Stromal cell of bone marrow (primary cell): Measurements from ENCODE around the gene SFT2D3.

Source experiments
- DNase-seq: peaks from one replicate; pipeline ENCODE4 v3.0.0-alpha.2; 2012; ENCODE audit warnings: low read depth

The SFT2D3 gene

DNA sequence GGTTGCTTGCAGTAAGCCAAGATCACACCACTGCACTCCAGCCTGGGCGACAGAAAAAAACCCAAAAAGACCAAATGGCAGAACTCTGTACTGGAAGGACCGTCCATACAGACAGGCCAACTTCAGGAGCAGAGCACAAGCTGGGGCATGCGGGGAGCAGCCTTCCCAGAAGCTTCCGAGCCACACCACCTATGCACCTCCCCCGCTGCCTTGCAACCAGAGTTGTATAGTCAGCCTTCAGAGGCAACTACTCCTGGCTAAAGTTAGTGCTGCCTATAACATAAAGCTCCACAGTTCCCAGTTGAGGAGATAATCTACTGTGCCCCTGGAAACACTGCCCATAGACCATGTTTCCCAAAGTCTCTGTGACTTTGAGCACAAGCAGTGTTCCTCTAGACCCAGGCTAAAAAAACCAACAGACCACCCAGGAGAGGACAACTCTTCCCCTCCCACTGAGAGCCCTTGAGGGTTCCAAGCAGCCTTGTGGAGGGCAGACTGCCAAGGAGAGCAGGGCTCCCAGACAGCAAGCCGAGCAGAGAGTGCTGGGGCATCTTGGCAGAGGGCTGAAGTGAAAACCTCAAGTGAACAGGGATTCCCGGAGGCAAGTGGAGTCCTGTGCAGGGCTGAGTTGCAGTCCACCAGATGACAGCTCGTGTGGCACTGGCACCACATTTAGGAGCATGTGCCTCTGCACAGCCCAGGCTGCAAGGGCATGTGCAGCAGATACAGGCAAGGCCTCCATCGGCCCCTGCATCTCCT lies 6.8 kb downstream of the SFT2D3 start:
- no peak for DNase-seq

DNA sequence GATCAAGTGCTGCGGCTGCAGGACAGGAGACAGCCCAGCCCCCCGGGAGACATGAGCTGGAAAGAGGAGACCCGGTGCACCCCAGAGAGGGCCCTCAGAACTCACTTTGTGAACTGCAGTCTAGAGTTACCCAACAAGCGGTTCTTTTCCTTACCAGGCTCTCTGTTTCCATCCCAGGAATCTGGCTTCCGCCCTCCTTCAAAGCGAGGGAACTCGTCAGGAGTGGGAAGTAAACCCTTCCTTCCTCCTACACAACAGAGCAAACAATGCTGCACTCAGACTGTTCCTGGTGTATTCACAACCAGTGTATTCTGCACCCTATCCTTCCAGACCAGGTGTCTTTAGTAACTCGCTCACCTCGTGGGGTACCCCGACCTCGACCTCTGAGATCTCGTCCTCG lies 8.0 kb downstream of the SFT2D3 start:
- DNase-seq, result no peak

DNA sequence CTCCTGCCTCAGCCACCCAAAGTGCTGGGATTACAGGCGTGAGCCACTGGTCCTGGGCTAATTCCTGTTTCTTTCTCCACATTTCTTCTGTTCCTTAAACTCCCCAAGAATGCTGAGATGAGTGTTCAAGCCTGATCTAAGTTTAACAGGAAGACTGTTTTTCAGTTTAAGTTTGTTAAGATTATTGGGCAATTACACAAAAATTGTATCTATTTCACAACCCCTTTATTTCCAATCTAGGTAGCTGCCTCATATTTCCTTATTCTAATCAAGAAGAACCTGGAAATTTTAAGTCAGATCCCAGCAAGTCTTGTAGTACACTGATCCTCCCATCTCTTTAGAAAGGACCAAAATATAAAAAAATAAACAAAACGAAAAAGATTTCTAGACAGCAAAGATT lies 11.7 kb downstream of the SFT2D3 start:
- DNase-seq, result no peak

DNA sequence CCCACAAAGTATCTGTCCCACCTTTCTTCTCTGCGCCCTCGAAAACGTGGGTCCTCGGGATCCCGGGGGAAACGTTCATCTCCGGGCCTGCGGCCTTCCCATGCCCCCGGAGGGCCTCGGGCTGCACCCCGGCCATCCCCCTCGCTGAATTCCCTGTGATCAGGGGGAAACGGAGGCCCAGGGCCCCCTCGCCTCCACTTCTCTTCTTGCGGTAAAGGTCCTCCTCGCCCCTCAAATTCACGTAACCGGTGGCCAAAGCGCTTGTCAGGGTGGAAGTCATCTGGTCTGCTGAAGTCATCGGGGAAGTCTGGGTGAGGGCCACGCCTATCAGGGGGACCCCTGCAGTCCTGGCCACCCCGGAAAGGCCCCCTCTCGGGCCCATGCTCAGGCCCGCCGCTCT lies 12.3 kb downstream of the SFT2D3 start:
- no peak for DNase-seq

DNA sequence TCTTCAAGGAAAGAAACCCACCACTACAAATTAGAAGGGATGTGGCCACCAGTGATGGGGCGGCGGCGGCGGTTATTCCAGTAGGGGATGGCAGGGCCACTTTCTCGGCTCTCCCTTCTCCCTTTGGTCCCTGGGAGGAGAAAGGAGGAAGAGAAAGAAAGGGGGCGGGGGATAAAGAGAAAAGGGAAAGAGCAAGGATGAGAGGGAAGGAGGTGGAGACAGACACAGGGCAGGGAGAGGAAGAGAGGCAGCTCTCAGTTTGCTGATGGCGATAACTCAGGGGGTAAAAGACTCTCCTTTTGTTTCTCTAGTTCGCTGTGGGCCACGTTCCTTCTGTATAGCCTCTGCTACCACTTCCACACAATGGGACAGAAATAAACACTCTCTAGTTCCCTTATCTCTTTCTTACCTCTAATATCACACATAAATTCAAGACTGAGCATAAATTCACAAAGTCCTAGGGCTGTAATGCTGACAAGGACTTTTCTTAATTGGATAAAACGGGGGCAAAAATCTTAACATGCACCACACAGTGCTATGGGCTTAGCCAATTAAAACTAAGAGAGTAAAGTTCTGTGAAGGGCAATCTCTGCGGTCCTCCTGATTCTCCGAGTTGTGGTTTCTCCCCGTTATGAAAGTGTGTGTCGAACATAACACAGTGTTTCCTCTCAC lies 14.6 kb downstream of the SFT2D3 start:
- DNase-seq, result no peak

DNA sequence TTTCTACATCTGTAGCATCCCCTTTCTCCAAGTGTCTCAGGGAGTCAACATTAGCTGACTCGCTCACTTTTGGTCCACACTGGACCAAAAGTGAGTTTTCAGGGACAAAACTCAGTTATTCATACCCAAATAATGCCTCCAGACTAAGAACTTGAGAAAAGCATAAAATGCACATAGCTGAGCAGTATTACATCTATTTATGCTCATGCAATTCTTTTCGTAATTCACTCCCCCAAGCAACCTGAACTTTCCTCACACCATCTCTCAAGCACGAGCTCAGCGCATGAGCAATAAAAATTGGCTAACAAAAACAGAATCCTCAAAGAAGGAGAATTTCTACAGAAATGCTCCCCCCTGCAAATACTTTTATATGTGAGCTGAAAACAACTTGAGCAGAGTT lies 17.0 kb downstream of the SFT2D3 start:
- no peak for DNase-seq

DNA sequence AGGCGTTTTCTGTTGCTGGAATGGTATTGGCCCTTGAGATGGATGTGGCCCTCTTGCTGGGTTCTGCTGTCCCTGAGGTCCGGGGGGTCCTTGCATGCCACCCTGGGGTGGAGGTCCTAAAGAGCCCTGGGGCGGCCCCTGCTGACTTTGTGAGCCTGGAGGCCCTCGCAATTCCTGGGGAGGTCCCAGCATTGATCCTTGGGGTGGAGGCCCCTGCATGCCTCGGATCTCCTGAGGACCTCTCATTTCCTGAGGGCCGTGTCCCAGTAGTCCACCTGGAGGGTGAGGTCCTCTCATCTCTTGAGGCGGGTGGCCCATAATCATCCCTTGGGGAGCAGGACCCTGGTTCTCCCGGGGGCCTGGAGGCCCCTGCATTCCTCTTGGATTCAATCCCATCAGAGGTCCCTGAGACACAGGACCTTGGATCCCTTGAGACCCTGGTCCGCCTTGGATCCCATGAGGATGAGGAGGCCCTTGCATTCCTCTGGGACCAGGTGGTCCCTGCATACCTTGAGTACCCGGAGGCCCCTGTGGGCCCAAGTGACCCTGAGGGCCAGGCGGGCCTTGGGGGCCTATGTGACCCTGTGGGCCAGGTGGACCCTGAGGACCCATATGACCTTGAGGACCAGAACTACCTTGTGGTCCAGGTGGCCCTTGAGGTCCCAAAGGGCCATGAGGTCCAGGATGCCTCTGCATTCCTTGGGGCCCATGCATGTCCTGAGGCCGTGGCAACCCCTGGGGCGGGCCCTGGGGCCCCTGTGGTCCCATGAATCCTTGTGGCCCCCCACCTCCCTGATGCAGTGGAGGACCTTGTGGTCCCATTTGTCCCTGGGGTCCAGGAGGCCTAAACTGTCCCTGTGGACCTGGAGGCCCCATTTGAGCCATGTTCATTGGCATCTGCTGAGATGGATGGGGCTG lies 18.3 kb downstream of the SFT2D3 start:
- DNase-seq, result no peak

DNA sequence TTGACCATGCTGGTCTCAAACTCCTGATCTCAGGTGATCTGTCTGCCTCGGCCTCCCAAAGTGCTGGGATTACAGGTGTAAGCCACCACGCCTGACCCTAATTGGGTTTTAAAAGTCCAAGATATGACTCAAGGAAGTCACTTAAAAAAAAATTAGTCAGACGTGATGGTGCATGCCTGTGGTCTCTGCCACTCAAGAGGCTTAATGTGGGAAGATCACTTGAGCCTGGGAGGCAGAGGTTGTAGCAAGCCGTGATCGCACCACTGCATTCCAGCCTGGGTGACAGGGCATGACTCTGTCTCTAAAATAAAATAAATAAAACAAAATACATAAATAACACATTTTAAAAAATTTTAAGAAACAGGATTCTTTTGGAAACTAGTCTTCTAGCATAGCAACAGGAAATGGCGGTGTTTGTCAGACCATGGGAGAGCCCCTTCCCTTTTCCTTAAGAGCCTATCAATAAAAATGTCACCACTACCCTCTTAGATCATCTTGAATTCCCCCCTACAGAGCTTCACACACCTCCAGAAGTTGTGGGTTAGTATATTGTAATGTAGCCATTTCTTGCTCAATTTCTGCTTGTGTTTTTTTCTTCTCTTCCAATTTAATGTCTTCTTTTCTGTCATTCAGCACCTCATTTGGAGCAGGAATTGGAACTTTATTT lies 20.1 kb downstream of the SFT2D3 start:
- no peak for DNase-seq

DNA sequence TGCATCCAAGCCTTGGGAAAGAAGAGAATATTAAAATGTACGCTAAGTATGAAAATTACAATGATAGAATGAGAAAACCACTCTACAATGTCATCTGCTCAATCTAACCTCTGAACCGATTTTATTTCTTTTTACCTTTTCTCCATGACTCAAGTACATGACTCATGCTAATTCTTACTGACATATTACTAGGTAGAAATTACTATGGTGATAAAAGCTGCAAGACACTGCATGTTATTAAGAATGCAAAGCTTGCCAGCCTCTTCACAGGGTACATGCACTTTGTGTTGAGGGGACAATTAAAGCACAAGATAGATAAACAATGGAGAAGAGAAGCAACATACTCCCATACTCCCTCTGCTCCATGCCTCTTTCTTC lies 20.7 kb downstream of the SFT2D3 start:
- DNase-seq, result no peak

DNA sequence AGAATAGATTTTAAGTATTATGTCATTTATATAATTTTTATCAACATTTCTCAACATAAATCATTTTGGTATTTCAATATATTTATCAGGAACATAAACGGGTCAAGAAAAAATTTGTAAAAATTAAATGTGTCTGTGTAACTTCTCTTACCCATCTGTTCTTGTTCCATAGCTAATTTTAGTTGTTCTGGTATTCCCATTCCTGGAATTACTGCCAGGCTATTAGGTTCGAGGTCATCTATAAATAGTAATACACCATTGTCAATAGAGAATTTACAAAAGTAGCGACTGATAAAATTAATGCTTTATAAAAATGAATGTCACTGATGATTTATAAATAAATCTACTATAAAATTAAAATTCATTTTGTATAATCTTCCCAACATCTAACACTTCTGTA lies 21.5 kb downstream of the SFT2D3 start:
- no peak for DNase-seq

DNA sequence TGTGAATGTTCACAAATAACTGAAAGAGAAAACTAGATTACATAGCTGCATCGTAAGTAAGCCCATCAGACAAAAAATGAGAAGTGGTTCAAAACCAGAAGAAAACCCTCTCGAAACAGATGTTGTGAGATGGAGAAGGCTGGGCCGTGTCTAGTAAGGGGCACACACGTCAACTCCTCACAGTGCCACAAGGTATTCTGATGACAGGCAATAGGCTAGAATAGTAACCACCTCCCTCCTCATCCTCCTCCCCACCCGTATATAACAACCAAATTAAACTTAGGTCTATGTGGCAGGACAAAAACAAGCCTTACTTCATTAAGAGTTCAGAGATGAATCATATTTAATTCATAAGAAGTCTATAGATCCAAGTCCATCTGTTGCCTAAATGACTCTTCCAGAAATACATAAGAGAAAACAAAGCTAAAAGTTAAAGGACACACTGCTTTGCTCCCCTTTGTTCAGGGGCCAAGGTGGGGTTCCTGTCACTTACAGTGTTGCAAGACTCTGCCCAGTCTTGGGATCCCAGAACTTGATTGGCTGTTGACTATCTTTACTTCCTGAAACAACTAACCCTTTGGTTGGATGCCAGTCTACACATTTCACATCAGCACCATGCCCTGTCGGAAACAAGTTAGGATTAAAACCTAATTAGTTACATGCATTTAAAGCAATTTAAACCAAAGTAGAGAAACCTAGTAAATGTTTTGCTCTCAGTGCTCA lies 25.0 kb downstream of the SFT2D3 start:
- no peak for DNase-seq

DNA sequence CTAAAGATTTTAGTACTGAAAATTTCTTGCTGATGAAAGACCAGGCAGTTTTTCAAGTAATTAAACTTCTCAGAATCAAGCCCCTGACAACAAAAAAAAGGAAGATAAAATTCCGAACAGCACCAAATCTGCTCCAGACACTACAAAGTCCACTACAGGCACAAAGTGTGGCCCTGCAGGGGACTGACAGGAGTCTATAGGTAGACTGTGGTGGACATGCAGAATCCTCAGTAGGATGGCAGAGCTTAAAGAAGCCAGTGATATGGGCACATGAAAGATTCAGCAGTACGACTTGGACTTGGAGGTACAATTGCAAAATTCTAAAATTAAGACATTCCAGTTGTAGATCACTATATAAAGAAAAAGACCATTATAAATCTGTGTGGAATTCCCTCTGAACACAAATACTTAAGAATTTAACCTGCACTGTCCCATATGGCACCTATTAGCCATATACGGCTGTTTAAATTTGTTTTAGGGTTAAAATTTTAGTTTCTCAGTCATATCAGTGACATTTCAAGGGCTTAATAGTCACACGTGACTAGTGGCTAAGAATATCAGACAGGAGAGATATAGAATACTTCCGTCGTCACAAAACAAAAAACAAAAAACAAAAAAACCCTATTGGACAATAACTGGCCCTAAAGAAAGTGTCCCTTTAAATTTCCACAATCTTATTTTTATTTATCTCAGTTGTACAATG lies 32.0 kb downstream of the SFT2D3 start:
- no peak for DNase-seq

DNA sequence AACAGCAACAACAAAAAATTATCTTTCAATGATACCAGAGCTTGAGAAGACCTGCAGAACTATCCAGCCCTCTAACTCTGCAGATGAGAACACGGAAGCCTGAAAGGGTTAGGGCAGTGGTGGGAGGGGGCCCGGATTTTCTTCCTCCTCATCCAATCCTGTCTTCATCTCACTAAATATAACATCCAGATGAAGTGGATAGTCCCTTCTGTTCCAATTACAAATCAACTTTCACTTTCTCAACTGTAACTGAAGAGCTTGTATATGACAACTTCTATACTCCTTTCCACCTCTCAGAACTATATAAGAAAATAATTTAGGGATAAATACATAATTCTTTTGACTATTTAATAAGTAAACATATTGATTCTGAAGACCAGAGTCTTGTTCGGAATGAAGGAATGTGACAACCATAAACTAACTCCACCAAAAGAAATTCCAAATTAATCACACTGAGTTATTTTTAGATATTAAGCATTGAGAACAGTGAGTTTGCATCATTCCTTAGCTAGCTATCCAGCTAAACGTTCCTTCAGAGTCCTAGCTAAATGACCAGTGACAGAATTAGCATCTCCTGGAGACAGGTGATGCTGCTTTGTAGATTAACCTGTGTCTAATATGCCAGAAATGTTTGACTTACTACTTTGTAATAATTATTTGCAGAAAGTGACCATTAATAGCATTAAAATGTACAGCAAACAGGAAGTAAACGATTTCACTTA lies 32.7 kb downstream of the SFT2D3 start:
- peak; percentile 5 for DNase-seq

DNA sequence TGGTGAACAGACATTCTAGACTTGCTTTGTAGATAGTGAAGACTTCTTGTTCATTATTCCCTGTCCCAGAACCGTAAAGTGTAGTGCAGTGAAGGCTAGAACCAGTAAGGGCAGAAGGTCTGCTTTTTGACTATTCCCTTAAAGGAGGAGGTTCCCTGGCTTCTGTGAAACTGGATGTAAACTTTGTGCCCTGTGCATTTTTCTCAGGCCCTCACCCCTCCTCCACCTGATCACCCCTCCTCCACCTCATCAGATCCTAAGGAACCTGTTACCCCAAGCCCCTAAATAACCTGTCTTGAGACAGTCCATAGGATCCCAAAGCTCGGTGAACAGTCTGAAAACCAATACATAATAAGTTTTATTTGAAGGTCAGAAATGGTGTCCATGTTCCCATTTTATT lies 33.7 kb downstream of the SFT2D3 start:
- no peak for DNase-seq

DNA sequence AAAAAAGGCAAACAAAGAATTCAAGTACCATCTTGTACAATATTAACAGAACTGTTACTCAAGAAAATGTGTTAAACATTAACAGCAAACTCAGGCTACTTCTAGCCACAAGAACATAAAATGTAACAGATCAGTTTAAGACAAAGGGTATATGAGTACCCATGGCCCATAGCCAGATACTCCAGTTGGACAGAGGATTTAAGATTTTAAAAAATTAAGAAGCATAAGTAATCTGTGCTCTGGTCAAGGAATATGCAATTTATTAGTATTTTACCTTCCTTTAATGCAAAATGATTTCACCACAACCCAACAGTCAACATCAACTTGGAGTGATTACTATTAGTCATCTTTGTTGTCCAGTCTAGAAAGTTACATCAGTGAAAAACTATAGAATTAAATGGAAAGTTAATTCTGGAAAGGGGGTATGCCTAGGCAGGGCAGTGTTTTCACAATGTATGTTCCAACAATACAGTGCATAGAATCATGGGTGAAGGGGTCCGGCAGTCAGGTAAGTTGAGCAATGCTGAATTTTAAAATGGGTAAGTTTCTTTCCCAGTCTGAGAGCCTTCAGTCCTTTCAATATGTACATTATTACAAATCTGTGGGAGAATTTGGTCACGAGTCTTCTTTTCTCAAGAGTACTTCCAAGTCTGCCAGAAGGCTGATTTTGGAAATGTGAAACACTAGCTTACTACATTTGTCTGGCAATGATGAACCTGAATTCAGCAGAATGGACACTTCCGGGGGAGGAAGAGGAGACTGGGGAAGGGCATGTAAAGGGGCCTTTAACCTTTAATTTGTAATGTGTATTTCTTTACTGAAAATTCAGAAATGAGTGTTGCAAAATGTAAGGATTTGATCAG lies 34.5 kb downstream of the SFT2D3 start:
- DNase-seq, result no peak

DNA sequence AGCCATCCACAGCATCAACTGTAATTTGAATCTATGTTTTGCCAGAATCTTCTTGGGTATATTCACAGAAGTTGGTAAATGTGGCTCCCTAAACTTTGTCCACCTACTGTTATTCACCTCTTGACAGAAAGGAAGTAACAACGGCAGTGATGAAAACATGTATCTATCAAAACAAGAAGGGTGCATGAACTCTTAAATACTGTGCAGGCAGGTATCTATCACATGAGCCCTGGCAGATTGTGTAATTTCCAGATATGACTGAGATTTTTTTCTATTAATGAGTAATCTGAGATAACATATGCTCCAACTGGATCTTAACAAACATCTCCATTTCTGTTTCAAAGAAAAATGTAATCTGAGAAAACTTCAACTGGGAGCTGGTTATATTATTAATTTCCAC lies 36.6 kb downstream of the SFT2D3 start:
- DNase-seq, result no peak

DNA sequence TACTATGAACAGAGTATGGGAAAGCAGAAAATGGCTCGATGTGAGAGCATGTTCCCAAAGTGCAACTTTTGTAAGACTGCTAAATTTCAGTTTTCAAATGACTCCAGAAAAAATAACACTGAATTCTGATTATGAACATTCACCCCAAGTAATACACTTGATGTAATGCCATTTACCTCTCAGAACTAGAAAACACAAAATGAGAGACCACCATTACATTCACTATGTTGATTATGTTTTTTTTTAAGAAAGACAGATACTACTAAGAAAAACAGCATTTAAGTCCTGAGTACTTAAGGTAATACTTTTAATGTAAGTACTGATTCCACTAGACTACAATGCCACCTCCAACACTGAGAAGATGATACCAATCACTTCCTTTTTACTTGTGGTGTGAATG lies 38.5 kb downstream of the SFT2D3 start:
- no peak for DNase-seq

DNA sequence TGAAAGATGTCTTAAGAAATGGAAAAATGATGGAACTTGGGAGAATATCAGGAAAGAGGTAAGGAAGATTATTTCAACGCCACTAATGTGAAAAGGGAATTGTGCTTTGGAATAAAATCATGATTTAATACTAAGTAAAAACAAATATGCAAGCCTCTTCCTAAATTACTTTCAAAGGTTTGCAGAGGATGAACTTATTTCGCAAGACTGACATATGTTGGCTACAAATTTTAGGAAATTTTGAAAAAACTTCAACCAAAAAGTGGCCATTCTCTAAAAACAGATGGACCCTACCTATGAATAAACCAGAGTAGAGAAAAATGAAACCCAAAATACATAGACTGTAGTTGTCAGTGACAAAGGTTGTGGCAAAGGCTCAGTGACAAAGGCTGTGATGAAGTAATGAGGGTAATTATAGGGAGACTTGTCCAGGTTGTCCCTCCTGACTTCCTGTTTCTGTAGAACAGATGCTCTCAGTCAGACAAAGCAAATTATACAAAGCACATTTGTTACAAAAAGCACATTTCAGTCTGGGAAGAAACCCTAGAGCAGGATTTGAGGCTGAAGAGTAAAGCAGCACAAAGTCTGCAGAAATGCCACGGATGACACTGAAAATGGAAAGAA lies 39.5 kb downstream of the SFT2D3 start:
- DNase-seq, result no peak

DNA sequence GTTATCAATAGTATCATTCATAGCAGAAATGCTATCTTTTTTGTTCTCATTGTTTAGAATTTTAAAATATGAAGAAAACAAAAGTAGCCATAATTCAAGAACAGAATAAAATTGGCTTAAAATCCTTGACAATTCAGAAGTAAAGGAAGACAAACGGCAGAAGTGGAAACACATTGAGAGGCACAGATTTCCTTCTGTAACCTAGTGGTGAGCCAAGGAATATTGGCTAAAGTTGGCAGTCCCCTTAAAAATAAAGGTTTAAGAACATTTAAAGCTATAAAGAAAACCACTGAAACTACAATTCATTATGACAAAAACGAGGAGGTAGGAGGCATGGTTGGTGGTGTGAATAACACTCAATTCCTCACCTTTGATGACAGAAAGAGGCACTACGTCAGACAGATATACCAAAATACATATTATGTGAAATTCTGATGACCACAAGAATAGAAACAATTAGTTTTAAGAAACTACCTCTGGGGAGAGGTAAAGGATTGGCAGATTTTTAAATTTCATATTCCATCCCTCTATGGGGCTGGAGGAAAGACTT lies 42.3 kb downstream of the SFT2D3 start:
- no peak for DNase-seq
